IMR-90 (cell line): ENCODE measurements around the gene NUP210. TPM values are rescaled to one million over a fixed set of nuclear protein-coding genes. Genes with fewer than 3 reads are reported as not detected.

Source experiments
- ATAC-seq: fragments of 200-7000 bp; cut with Tn5 transposase; 2 replicates; pipeline ENCODE4 v1.9.1; 2020; ENCODE audit warnings: low read depth, mild to moderate bottlenecking, moderate library complexity
- BruUV-seq: library from RNA; stranded (reverse); fragments of 400-500 nt; replicated peaks from 2 replicates; lab custom pipeline; 2021; lab: Mats Ljungman, UMichigan
- CTCF ChIA-PET: fragments of 300-600 bp; formaldehyde crosslinking; extraction: SDS; loops from one replicate; lab custom pipeline; 2021; ENCODE audit warnings: antibody characterized with exemption; lab: Yijun Ruan, JAX
- POLR2A ChIA-PET: fragments of 300-600 bp; sonication (Branson Sonifier 250); formaldehyde crosslinking; loops from one replicate; lab custom pipeline; 2022; ENCODE audit warnings: antibody characterized with exemption; ENCODE audit not compliant: unreplicated experiment; lab: Charles Lee
- DNase-seq: peaks from one replicate; pipeline ENCODE4 v3.0.0; 2013
- H2AFZ ChIP-seq: replicated peaks from 2 replicates; pipeline ENCODE3; 2013; ENCODE audit warnings: low read length, mild to moderate bottlenecking; ENCODE audit not compliant: poor library complexity
- H2AK5ac ChIP-seq: 2 replicates; pipeline ENCODE4 v1.6.1; 2013; ENCODE audit warnings: low read depth, low read length, inconsistent platforms
- H2AK9ac ChIP-seq: replicated peaks from 2 replicates; pipeline ENCODE3; 2013; ENCODE audit warnings: mild to moderate bottlenecking, low read depth, low read length, moderate library complexity; ENCODE audit not compliant: poor library complexity
- H2BK120ac ChIP-seq: 2 replicates; pipeline ENCODE4 v1.6.1; 2013; ENCODE audit warnings: low read depth, low read length, inconsistent platforms
- H2BK15ac ChIP-seq: 3 replicates; pipeline ENCODE4 v1.6.1; 2013; ENCODE audit warnings: low read depth, low read length, inconsistent platforms
- H2BK20ac ChIP-seq: 2 replicates; pipeline ENCODE4 v1.6.1; 2013; ENCODE audit warnings: low read depth, mild to moderate bottlenecking, inconsistent platforms, low read length, moderate library complexity
- H2BK5ac ChIP-seq: 2 replicates; pipeline ENCODE4 v1.6.1; 2013; ENCODE audit warnings: mild to moderate bottlenecking, low read depth, low read length, inconsistent platforms; ENCODE audit not compliant: poor library complexity, severe bottlenecking
- H3K14ac ChIP-seq: replicated peaks from 2 replicates; pipeline ENCODE4 v1.6.1; 2013; ENCODE audit warnings: low read depth, low read length, inconsistent platforms
- H3K18ac ChIP-seq: 2 replicates; pipeline ENCODE4 v1.6.1; 2013; ENCODE audit warnings: low read depth, low read length, control low read depth
- H3K23ac ChIP-seq: 2 replicates; pipeline ENCODE4 v1.6.1; 2013; ENCODE audit warnings: low read depth, low read length, inconsistent platforms
- H3K27ac ChIP-seq: 2 replicates; pipeline ENCODE4 v1.5.1; 2013; ENCODE audit warnings: mild to moderate bottlenecking, control low read depth, low read length; ENCODE audit not compliant: insufficient read depth
- H3K27me3 ChIP-seq: 2 replicates; pipeline ENCODE4 v1.6.1; 2013; ENCODE audit warnings: low read length; ENCODE audit not compliant: control insufficient read depth, insufficient read depth
- H3K36me3 ChIP-seq: 2 replicates; pipeline ENCODE4 v1.6.1; 2013; ENCODE audit warnings: low read length, mixed read lengths; ENCODE audit not compliant: control insufficient read depth, insufficient read depth
- H3K4ac ChIP-seq: 2 replicates; pipeline ENCODE4 v1.6.1; 2013; ENCODE audit warnings: low read depth, low read length, inconsistent platforms
- H3K4me1 ChIP-seq: 2 replicates; pipeline ENCODE4 v1.6.1; 2013; ENCODE audit warnings: low read length, mixed read lengths; ENCODE audit not compliant: control insufficient read depth, insufficient read depth
- H3K4me2 ChIP-seq: 2 replicates; pipeline ENCODE4 v1.6.1; 2013; ENCODE audit warnings: low read depth, mild to moderate bottlenecking, control low read depth, low read length, moderate library complexity
- H3K4me3 ChIP-seq: 2 replicates; pipeline ENCODE4 v1.5.1; 2013; ENCODE audit warnings: low read depth, mild to moderate bottlenecking, control low read depth, low read length, moderate library complexity; ENCODE audit not compliant: insufficient read depth
- H3K56ac ChIP-seq: 2 replicates; pipeline ENCODE4 v1.6.1; 2013; ENCODE audit warnings: low read length, inconsistent platforms; ENCODE audit not compliant: insufficient read depth; ENCODE audit errors: extremely low read depth
- H3K79me1 ChIP-seq, 2 experiments: 2 replicates each; pipeline ENCODE4 v1.6.1; 2013; ENCODE audit warnings: low read length in 2 of 2, inconsistent platforms in 1 of 2, low read depth in 1 of 2
- H3K9ac ChIP-seq: 2 replicates; pipeline ENCODE4 v1.6.1; 2013; ENCODE audit warnings: low read depth, low read length, control low read depth
- H3K9me1 ChIP-seq: 2 replicates; pipeline ENCODE4 v1.6.1; 2013; ENCODE audit warnings: low read length, inconsistent platforms; ENCODE audit not compliant: insufficient read depth
- H3K9me3 ChIP-seq: 2 replicates; pipeline ENCODE4 v1.6.1; 2013; ENCODE audit warnings: low read length; ENCODE audit not compliant: control insufficient read depth, insufficient read depth
- H4K20me1 ChIP-seq: 2 replicates; pipeline ENCODE4 v1.6.1; 2013; ENCODE audit warnings: low read length, inconsistent platforms; ENCODE audit not compliant: insufficient read depth
- H4K5ac ChIP-seq: 2 replicates; pipeline ENCODE4 v1.6.1; 2013; ENCODE audit warnings: mild to moderate bottlenecking, low read depth, low read length, control low read depth
- H4K8ac ChIP-seq, 2 experiments: 2 replicates each; pipeline ENCODE4 v1.6.1; 2013; ENCODE audit warnings: low read depth in 2 of 2, low read length in 2 of 2, control low read depth in 1 of 2, inconsistent platforms in 1 of 2
- H4K91ac ChIP-seq: 2 replicates; pipeline ENCODE4 v1.6.1; 2013; ENCODE audit warnings: low read depth, low read length, inconsistent platforms; ENCODE audit not compliant: insufficient read depth
- BHLHE40 ChIP-seq: fragments of 150-350 bp; IDR thresholded peaks from 2 replicates; pipeline ENCODE4 v1.6.1; 2016; ENCODE audit warnings: mild to moderate bottlenecking, low read depth, low read length
- CEBPB ChIP-seq: IDR thresholded peaks from 2 replicates; pipeline ENCODE4 v1.6.1; 2012; ENCODE audit warnings: low read depth, low read length, improper control_type of control experiment
- CHD1 ChIP-seq: IDR thresholded peaks from 2 replicates; pipeline ENCODE4 v1.6.1; 2012; ENCODE audit warnings: low read depth, low read length, improper control_type of control experiment
- CTCF ChIP-seq: conservative IDR thresholded peaks from 2 replicates; pipeline ENCODE4 v1.5.1; 2012; ENCODE audit warnings: mild to moderate bottlenecking, low read depth, low read length, improper control_type of control experiment
- FOS ChIP-seq: fragments of 150-350 bp; IDR thresholded peaks from 2 replicates; pipeline ENCODE4 v1.6.1; 2016; ENCODE audit warnings: low read depth, low read length
- MAFK ChIP-seq: IDR thresholded peaks from 2 replicates; pipeline ENCODE4 v1.6.1; 2012; ENCODE audit warnings: low read depth, low read length, improper control_type of control experiment
- MAZ ChIP-seq: IDR thresholded peaks from 2 replicates; pipeline ENCODE4 v1.6.1; 2012; ENCODE audit warnings: low read depth, mild to moderate bottlenecking, low read length, improper control_type of control experiment, moderate library complexity, borderline replicate concordance
- MXI1 ChIP-seq: IDR thresholded peaks from 2 replicates; pipeline ENCODE4 v1.6.1; 2012; ENCODE audit warnings: low read depth, mild to moderate bottlenecking, low read length, moderate library complexity, borderline replicate concordance
- NFE2L2 ChIP-seq: fragments of 150-350 bp; IDR thresholded peaks from 2 replicates; pipeline ENCODE4 v1.6.1; 2016; ENCODE audit warnings: low read depth, mild to moderate bottlenecking, low read length
- POLR2A ChIP-seq: IDR thresholded peaks from 2 replicates; pipeline ENCODE4 v1.6.1; 2012; ENCODE audit warnings: mild to moderate bottlenecking, low read depth, low read length
- RAD21 ChIP-seq: IDR thresholded peaks from 2 replicates; pipeline ENCODE4 v1.6.1; 2012; ENCODE audit warnings: low read length, improper control_type of control experiment
- RCOR1 ChIP-seq: IDR thresholded peaks from 2 replicates; pipeline ENCODE4 v1.6.1; 2012; ENCODE audit warnings: mild to moderate bottlenecking, low read length, improper control_type of control experiment; ENCODE audit not compliant: insufficient replicate concordance
- RFX5 ChIP-seq: IDR thresholded peaks from 2 replicates; pipeline ENCODE4 v1.8.0; 2012; ENCODE audit warnings: low read depth, mild to moderate bottlenecking, low read length, moderate library complexity
- SMC3 ChIP-seq: fragments of 150-350 bp; IDR thresholded peaks from 2 replicates; pipeline ENCODE4 v1.6.1; 2016; ENCODE audit warnings: low read depth, mild to moderate bottlenecking, antibody characterized with exemption, low read length, moderate library complexity
- WGBS, 2 experiments: methylation state at CpG; one replicate each; pipeline versions ENCODE4 v1.1.5 to v1.1.7; 2013; ENCODE audit warnings: missing lambda C conversion rate in 2 of 2; ENCODE audit not compliant: insufficient read length in 1 of 2; ENCODE audit errors: extremely low coverage in 2 of 2; 5-methylcytosine and 5-hydroxymethylcytosine counted together
- dilution Hi-C: fragments of 300-500 bp; cut with HindIII; formaldehyde crosslinking; loops from one replicate; pipeline ENCODE4 v1.14.3; 2018; ENCODE audit warnings: low sequenced_read_pairs; ENCODE audit not compliant: unreplicated experiment
- in situ Hi-C: fragments of 300-500 bp; cut with MboI; formaldehyde crosslinking; loops from 3 replicates; pipeline ENCODE4 v1.14.3; 2019; ENCODE audit warnings: low sequenced_read_pairs, inconsistent platforms, mixed read lengths
- intact Hi-C: fragments of 100-400 bp; cut with micrococcal nuclease; formaldehyde crosslinking; loops from 2 replicates; pipeline ENCODE4 v1.10.0; 2022
- polyA plus RNA-seq, 3 experiments: library from polyadenylated mRNA; depleted of rRNA; stranded (reverse); fragments of >200 nt; gene quantifications; 2 replicates each; pipeline ENCODE4 v1.2.3, GENCODE V29; 2012; ENCODE audit warnings: low replicate concordance in 1 of 3
- total RNA-seq: library from RNA; depleted of rRNA; stranded (reverse); fragments of >200 nt; gene quantifications from 2 replicates; pipeline ENCODE4 v1.2.3, GENCODE V29; 2012
- TF ChIP-seq, protein P1 (sequence below): fragments of 150-350 bp; IDR thresholded peaks from 2 replicates; pipeline ENCODE4 v1.6.1; 2017; ENCODE audit warnings: mild to moderate bottlenecking, antibody characterized with exemption, low read length, low read depth
- TF ChIP-seq, protein P2 (sequence below): fragments of 150-350 bp; IDR thresholded peaks from 2 replicates; pipeline ENCODE4 v1.6.1; 2016; ENCODE audit warnings: low read depth, mild to moderate bottlenecking, low read length, moderate library complexity, borderline replicate concordance

The NUP210 gene
- total and polyA plus RNA-seq, 2 of the 4 experiments (the other 2 are of a cell fraction), result under 0.01 to 0.03 TPM

DNA sequence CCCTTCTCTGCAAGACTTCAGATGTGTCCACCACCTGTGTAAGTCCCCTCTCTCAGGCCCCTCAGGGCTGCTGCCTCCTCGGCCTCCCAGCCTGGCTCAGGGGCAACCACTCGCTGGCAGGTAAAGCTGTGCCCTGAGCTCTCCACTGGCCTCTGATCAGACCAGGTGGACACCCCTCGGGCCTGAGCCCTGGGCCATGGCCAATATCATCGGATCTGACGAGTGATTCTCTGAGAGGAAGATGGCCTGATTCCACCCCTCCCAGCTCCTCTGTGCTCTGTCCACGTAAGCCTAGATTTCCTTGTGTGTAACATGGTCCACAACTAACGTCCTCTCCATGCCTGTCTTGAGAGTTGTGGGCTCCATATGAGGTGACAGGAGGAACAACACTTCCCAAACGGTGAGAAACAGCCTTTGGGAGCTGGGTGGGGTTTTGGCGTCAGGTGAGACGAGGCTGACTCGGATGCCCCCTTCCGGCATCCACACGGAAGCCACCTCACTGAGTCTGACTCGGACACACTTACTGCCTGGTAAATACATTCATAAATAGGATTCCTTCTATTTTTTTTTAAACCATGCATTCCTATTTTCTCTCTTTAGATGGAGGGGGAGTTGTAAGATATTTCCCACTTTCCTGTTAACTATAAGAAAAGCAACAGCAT, 86.8 kb downstream of the NUP210 start:
- Histone ChIP-seq H3K9me1 (no peaks in the 10 kb centered on the region), H4K20me1 (no peaks in the 10 kb centered on the region), H3K14ac (no peak overlapping the region), H3K18ac (no peak overlapping the region), H2BK15ac (no peak overlapping the region), H3K4ac (no peak overlapping the region), H2BK120ac (no peak overlapping the region), H3K56ac (no peak overlapping the region), H3K36me3 (no peaks in the 10 kb centered on the region), H3K4me2 (no peak overlapping the region), H3K9me3 (no peaks in the 10 kb centered on the region), H2BK20ac (no peak overlapping the region), H4K8ac (no peak overlapping the region), H3K4me1 (no peaks in the 10 kb centered on the region), H3K4me3 (no peak overlapping the region), H2BK5ac (no peak overlapping the region), H2AK9ac (peak overlapping the region; percentile 28), H3K9ac (no peak overlapping the region), H3K23ac (no peak overlapping the region), H3K27me3 (peaks cover 28% of the 10 kb centered on the region), H4K91ac (no peak overlapping the region), H3K27ac (no peak overlapping the region), H3K79me1 (no peaks in the 10 kb centered on the region), H2AFZ (no peak overlapping the region), H4K5ac (no peak overlapping the region), H2AK5ac (no peak overlapping the region)
- dilution Hi-C loops (no loop called here), intact Hi-C loops (no loop called here), in situ Hi-C loops (no loop called here)
- TF ChIP-seq BHLHE40 (no peak), RAD21 (no peak), MXI1 (no peak), CTCF (no peak), NFE2L2 (no peak), RFX5 (no peak), CHD1 (no peak), MAZ (no peak), MAFK (no peak), CEBPB (no peak), FOS (no peak), POLR2A (no peak), RCOR1 (no peak), SMC3 (no peak)
- TF ChIP-seq, protein P1, sequence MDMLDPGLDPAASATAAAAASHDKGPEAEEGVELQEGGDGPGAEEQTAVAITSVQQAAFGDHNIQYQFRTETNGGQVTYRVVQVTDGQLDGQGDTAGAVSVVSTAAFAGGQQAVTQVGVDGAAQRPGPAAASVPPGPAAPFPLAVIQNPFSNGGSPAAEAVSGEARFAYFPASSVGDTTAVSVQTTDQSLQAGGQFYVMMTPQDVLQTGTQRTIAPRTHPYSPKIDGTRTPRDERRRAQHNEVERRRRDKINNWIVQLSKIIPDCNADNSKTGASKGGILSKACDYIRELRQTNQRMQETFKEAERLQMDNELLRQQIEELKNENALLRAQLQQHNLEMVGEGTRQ, result no peak
- TF ChIP-seq, protein P2, sequence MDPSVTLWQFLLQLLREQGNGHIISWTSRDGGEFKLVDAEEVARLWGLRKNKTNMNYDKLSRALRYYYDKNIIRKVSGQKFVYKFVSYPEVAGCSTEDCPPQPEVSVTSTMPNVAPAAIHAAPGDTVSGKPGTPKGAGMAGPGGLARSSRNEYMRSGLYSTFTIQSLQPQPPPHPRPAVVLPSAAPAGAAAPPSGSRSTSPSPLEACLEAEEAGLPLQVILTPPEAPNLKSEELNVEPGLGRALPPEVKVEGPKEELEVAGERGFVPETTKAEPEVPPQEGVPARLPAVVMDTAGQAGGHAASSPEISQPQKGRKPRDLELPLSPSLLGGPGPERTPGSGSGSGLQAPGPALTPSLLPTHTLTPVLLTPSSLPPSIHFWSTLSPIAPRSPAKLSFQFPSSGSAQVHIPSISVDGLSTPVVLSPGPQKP, result no peak
- CTCF ChIA-PET, result interaction anchor here (0.9 kb wide), 1 partner anchor 12 kb away, joined by 4 read pairs; no protein-coding TSS in a partner anchor
- 47% methylated on average over 3 of the region's 14 CpGs; no CpG with 5 or more reads in 1 of the 2 experiments for WGBS, 2 experiments
- DNase-seq (no peak), ATAC-seq (no peak)
- no TSS peak for BruUV-seq
- POLR2A ChIA-PET, result no interaction called here
